GM12801 (cell line): ENCODE results near the gene JADE1.

Experiments used
- CTCF ChIP-seq: IDR thresholded peaks from one replicate; pipeline ENCODE4 v1.5.1; 2011; ENCODE audit warnings: control low read depth; ENCODE audit not compliant: insufficient read length; ENCODE audit errors: extremely low read depth

Gene JADE1

GRCh38 chr4:128823025-128823661 is 13.6 kb downstream of the JADE1 start:
- no peak for TF ChIP-seq CTCF

GRCh38 chr4:128825226-128825625 is 15.7 kb downstream of the JADE1 start:
- TF ChIP-seq CTCF: no peak

GRCh38 chr4:128827296-128827695 is 17.8 kb downstream of the JADE1 start:
- no peak for TF ChIP-seq CTCF

- no peak for TF ChIP-seq CTCF
Measured at GRCh38 chr4:128830906-128831503, 21.5 kb downstream of the JADE1 start.

GRCh38 chr4:128831531-128832242 is 22.2 kb downstream of the JADE1 start:
- TF ChIP-seq CTCF: no peak

GRCh38 chr4:128832243-128832625 is 22.7 kb downstream of the JADE1 start:
- no peak for TF ChIP-seq CTCF

- TF ChIP-seq CTCF: no peak
Measured at GRCh38 chr4:128835498-128836222, 26.2 kb downstream of the JADE1 start.
